ENCODE data around the gene WNT3A. TPM values are rescaled to one million over a fixed set of nuclear protein-coding genes. Genes with fewer than 3 reads are reported as not detected.

WNT3A gene
- total and polyA plus RNA-seq, 9 of the 15 experiments (the other 6 are each of a cell fraction or from before 2014, with no cell fraction given), result not detected

GRCh38 chr1:228039006-228039903, 32.5 kb downstream of the WNT3A start:
- Histone ChIP-seq H3K27ac (ENCODE audit: extremely low read depth, low read depth, low read length) (no peak overlapping the region), H3K79me2 (ENCODE audit: control insufficient read depth, insufficient read depth, low read length) (no peaks in the 10 kb centered on the region), H3K9ac (ENCODE audit: insufficient read depth in 1 of 2, low read depth in 2 of 2, low read length in 2 of 2) (no peak overlapping the region), H3K9me3 (replicated peaks; ENCODE audit: control insufficient read depth, insufficient read depth, low read depth, low read length) (no peaks in the 10 kb centered on the region), H3K4me3 (no peak overlapping the region), H3K9me1 (ENCODE audit: control insufficient read depth, insufficient read depth, low read length) (peaks cover 2% of the 10 kb centered on the region), H3K4me2 (ENCODE audit: insufficient read depth, low read length) (no peak overlapping the region), H3K36me3 (ENCODE audit: control insufficient read depth, insufficient read depth, low read length) (no peaks in the 10 kb centered on the region), H3K4me1 (replicated peaks in 1 of 2; ENCODE audit: control insufficient read depth in 2 of 2, insufficient read depth in 2 of 2, low read length in 2 of 2) (peaks cover 0 to 18% of the 10 kb centered on the region in 2 experiments; a peak in 2 of 5 replicates), H3K27me3 (ENCODE audit: control insufficient read depth in 2 of 2, insufficient read depth in 2 of 2, low read length in 2 of 2) (peaks cover 25 to 70% of the 10 kb centered on the region in 2 experiments; a peak in 4 of 5 replicates), H2AFZ (ENCODE audit: low read depth, low read length) (no peak overlapping the region), H4K20me1 (replicated peaks; ENCODE audit: control insufficient read depth, insufficient read depth, low read length) (peaks cover 8% of the 10 kb centered on the region)
- intact Hi-C loops (cut with micrococcal nuclease) (no loop called here), in situ Hi-C loops (cut with MboI) (no loop called here)
- CTCF ChIA-PET (ENCODE audit: low intra/inter-chr PET ratio), result no interaction called here
- no TSS peak for BruUV-seq (replicated peaks)
- ATAC-seq (no peak), FAIRE-seq (no peak), DNase-seq (ENCODE audit: extremely low read depth in 1 of 4, low spot score in 3 of 4) (no peak)
- WGBS (ENCODE audit: insufficient coverage, low coverage, missing lambda C conversion rate), result 0% methylated on average over 8 of the region's 8 CpGs
- no peak for TF ChIP-seq SRSF9 (IDR thresholded peaks at IDR 0.05; ENCODE audit: borderline replicate concordance, low read depth, low read length)
- no peak for TF ChIP-seq HNRNPH1 (optimal IDR thresholded peaks at IDR 0.05; ENCODE audit: low read depth, low read length)
- no peak for TF ChIP-seq HCFC1 (IDR thresholded peaks at IDR 0.05; ENCODE audit: low read depth, low read length)
- no peak for TF ChIP-seq NUFIP1 (IDR thresholded peaks at IDR 0.05; ENCODE audit: partially characterized antibody)
- no peak for TF ChIP-seq ZNF41 (CRISPR knock-in tag; conservative IDR thresholded peaks at IDR 0.05)
- TF ChIP-seq RBM17 (IDR thresholded peaks at IDR 0.05; ENCODE audit: borderline replicate concordance, low read depth, low read length), result no peak
- TF ChIP-seq ARID1B (IDR thresholded peaks at IDR 0.05), result no peak
- POLR2A ChIA-PET, result interaction anchor here (1.5 kb wide), 1 partner anchor 10 kb away, joined by 5 read pairs; no protein-coding TSS in a partner anchor
